Pancreas (tissue), 10 donors: ENCODE results near the gene SUPT3H. TPM values are rescaled to one million over a fixed set of nuclear protein-coding genes. Genes with fewer than 3 reads are reported as not detected.

Experiments used
- ATAC-seq, 4 donors: fragments of 200-7000 bp; cut with Tn5 transposase; one replicate each; pipeline versions ENCODE4 v1.8.0 to v1.9.1; 2020; ENCODE audit warnings: mild to moderate bottlenecking in 4 of 4, moderate library complexity in 4 of 4
- DNase-seq, 6 donors: peaks; one replicate each; pipeline ENCODE4 v3.0.0-alpha.2; 2020
- FAIRE-seq: peaks from 2 replicates; lab custom pipeline; 2012; peaks lifted over from hg19 to GRCh38; lab: Jason Lieb, UNC
- H3K27ac ChIP-seq, 4 donors: fragments of 200-600 bp; sonication (generic); 1 replicate in 3 of 4; 2 replicates in 1 of 4; pipeline versions ENCODE4 v1.5.0 to v1.8.0; 2020
- H3K27me3 ChIP-seq, 4 donors: fragments of 200-600 bp; one replicate each; pipeline ENCODE4 v1.8.0; 2021
- H3K36me3 ChIP-seq, 3 donors: fragments of 200-600 bp; sonication (generic) in 1 of 3; one replicate each; pipeline versions ENCODE4 v1.5.0 to v1.8.0; 2020 to 2021
- H3K4me1 ChIP-seq, 3 donors: fragments of 200-600 bp; one replicate each; pipeline ENCODE4 v1.8.0; 2021
- H3K4me3 ChIP-seq, 4 donors: fragments of 200-600 bp; sonication (generic) in 2 of 4; one replicate each; pipeline versions ENCODE4 v1.5.0 to v1.8.0; 2020 to 2021
- H3K9me3 ChIP-seq, 4 donors: fragments of 200-600 bp; one replicate each; pipeline ENCODE4 v1.8.0; 2021
- CTCF ChIP-seq, 4 donors: fragments of 200-600 bp; sonication (generic) in 3 of 4; IDR thresholded peaks; one replicate each; pipeline versions ENCODE4 v1.5.0 to v1.8.0; 2021; ENCODE audit warnings: antibody characterized with exemption in 4 of 4
- WGBS, 2 donors: extraction: QIAGEN DNeasy Blood & Tissue Kit; methylation state at CpG; one replicate each; pipeline ENCODE4 v1.1.7; 2013; 5-methylcytosine and 5-hydroxymethylcytosine counted together
- intact Hi-C, 3 donors: fragments of 100-400 bp; cut with DNase I; formaldehyde crosslinking; loops; one replicate each; pipeline versions ENCODE4 v1.11.1 to v1.14.2; 2022
- polyA plus RNA-seq, 2 donors: library from polyadenylated mRNA; stranded (reverse); fragments of 200-250 nt; gene quantifications; one replicate each; pipeline ENCODE4 v1.2.3, GENCODE V29; 2013
- total RNA-seq, 6 donors: library from RNA; stranded (reverse); fragmentation: NEBNext Ultra II Directional in 4 of 6; extraction: Animal tissue kit (Norgen Biotek cat#: 25700) in 4 of 6; gene quantifications; one replicate each; pipeline versions ENCODE4 v1.2.1 to v1.2.4, GENCODE V29; 2021 to 2023
- donor health status: healthy with polysubstance abuse.
- donor health status: DM: no; HTN: no; CAD: no; lungs with moderate emphysema.
- donor health status: DM: no; HTN: no; CAD: no.
- donor health status: control.
- donor health status: control.
- donor health status: Bipolar disorder and iron deficiency.
- donor health status: DM: yes; HTN: yes; CAD: no.
- donor health status: DM: no; HTN: no; CAD: no.
- donor health status: DM: no; HTN: no; CAD: no.
- donor health status: DM: yes; HTN: yes; CAD: no.

Gene SUPT3H
- total and polyA plus RNA-seq, 8 donors: 3.6 to 8.0 (median 5.3) TPM

GRCh38 chr6:44920952-44921491 is 456.7 kb downstream of the SUPT3H start:
- DNase-seq (no peak), FAIRE-seq (no peak), ATAC-seq (peak; percentile 54 to 71 (median 64))
- H3K9me3 ChIP-seq: no peaks in the 10 kb centered on the region
- H3K4me1 ChIP-seq: peaks cover 7 to 16% (median 13%) of the 10 kb centered on the region in 3 donors
- 33 to 35% methylated on average over 5 of the region's 5 CpGs for WGBS, 2 donors
- H3K36me3 ChIP-seq: no peaks in the 10 kb centered on the region
- no peak for TF ChIP-seq CTCF (IDR thresholded peaks at IDR 0.05)
- H3K4me3 ChIP-seq: no peak overlapping the region
- no peaks in the 10 kb centered on the region for H3K27me3 ChIP-seq
- peak overlapping the region in 1 of 4 donors; percentile 2 for H3K27ac ChIP-seq
- intact Hi-C loops: no loop called here

DNA sequence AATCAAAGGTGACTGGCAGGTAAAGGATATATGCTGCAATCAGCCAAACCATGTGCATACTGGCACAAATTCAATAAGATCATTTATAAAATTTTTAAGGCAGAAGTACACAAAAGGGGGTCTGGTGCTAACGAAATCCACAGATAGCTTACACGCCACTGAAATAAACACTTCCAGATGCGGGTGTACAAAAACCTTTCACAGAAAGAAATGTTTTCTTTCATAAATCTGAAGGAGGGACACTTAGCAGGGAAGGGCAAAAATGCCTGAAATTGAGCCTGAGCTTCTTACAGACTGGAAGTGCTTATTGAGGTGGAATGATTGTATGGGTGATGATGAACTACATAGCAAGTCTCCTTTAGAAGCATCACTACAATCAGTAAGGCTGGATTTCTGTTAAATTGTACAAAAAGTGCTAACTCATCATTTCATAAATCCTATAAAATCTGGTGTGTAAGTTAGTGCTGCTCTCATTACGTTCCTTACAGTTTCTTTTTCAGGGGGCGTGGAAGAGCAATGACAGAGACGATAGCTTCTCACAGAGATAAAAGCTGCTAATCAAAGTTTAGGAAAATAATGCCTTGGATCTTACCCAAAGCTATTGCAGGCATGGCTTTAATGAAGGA is 458.9 kb downstream of the SUPT3H start:
- FAIRE-seq (no peak), DNase-seq (no peak), ATAC-seq (no peak)
- Histone ChIP-seq H3K27me3 (no peaks in the 10 kb centered on the region), H3K27ac (no peak overlapping the region), H3K36me3 (no peaks in the 10 kb centered on the region), H3K4me1 (peaks cover 7 to 13% (median 12%) of the 10 kb centered on the region in 3 donors), H3K9me3 (no peaks in the 10 kb centered on the region), H3K4me3 (no peak overlapping the region)
- 86 to 89% methylated on average over 6 of the region's 6 CpGs for WGBS, 2 donors
- no peak for TF ChIP-seq CTCF (IDR thresholded peaks at IDR 0.05)
- intact Hi-C loops: no loop called here

- peaks cover 7 to 13% (median 12%) of the 10 kb centered on the region in 3 donors for H3K4me1 ChIP-seq
- ATAC-seq (no peak), DNase-seq (no peak), FAIRE-seq (no peak)
- intact Hi-C loops: no loop called here
- no peaks in the 10 kb centered on the region for H3K36me3 ChIP-seq
- no peak overlapping the region for H3K4me3 ChIP-seq
- no peak for TF ChIP-seq CTCF (IDR thresholded peaks at IDR 0.05)
- WGBS, 2 donors: 92 to 98% methylated on average over 2 of the region's 2 CpGs
- H3K9me3 ChIP-seq: no peaks in the 10 kb centered on the region
- no peak overlapping the region for H3K27ac ChIP-seq
- no peaks in the 10 kb centered on the region for H3K27me3 ChIP-seq
Observed at GRCh38 chr6:44917430-44917829, 460.3 kb downstream of the SUPT3H start.

- WGBS, 2 donors: 93 to 95% methylated on average over 2 of the region's 2 CpGs
- intact Hi-C loops: no loop called here
- no peak for TF ChIP-seq CTCF (IDR thresholded peaks at IDR 0.05)
Observed at GRCh38 chr6:44915111-44915510, 462.6 kb downstream of the SUPT3H start.

GRCh38 chr6:44914141-44914540 is 463.6 kb downstream of the SUPT3H start:
- Histone ChIP-seq H3K27ac (no peak overlapping the region), H3K27me3 (no peaks in the 10 kb centered on the region), H3K9me3 (no peaks in the 10 kb centered on the region), H3K36me3 (no peaks in the 10 kb centered on the region), H3K4me1 (no peaks in the 10 kb centered on the region), H3K4me3 (no peak overlapping the region)
- ATAC-seq (no peak), FAIRE-seq (no peak), DNase-seq (no peak)
- no peak for TF ChIP-seq CTCF (IDR thresholded peaks at IDR 0.05)
- intact Hi-C loops: no loop called here

More at GRCh38 chr6:44915111-44915510, 462.6 kb downstream of the SUPT3H start:
- no peaks in the 10 kb centered on the region for H3K36me3 ChIP-seq
- no peak overlapping the region for H3K27ac ChIP-seq
- no peak for ATAC-seq
- H3K4me1 ChIP-seq: no peaks in the 10 kb centered on the region
- no peaks in the 10 kb centered on the region for H3K9me3 ChIP-seq
- H3K4me3 ChIP-seq: no peak overlapping the region
- H3K27me3 ChIP-seq: no peaks in the 10 kb centered on the region
- DNase-seq: no peak
- FAIRE-seq: no peak
